Hepatocyte (in vitro differentiated cells): Measurements from ENCODE around the gene KIRREL3. TPM values are rescaled to one million over a fixed set of nuclear protein-coding genes. Genes with fewer than 3 reads are reported as not detected.

ENCODE experiments used
- DNase-seq: peaks from one replicate; pipeline ENCODE4 v3.0.0-alpha.2; 2016; ENCODE audit warnings: low spot score
- H2AFZ ChIP-seq: fragments of 200-600 bp; sonication (generic); 2 replicates; pipeline ENCODE4 v1.6.0; 2016; ENCODE audit warnings: antibody characterized with exemption, mild to moderate bottlenecking
- H3K27ac ChIP-seq: fragments of 200-600 bp; sonication (generic); 2 replicates; pipeline ENCODE4 v1.5.1; 2016; ENCODE audit warnings: mild to moderate bottlenecking
- H3K27me3 ChIP-seq: fragments of 200-600 bp; sonication (generic); 2 replicates; pipeline ENCODE4 v1.6.1; 2016
- H3K36me3 ChIP-seq: fragments of 200-600 bp; sonication (generic); replicated peaks from 2 replicates; pipeline ENCODE4 v1.5.1; 2016; ENCODE audit warnings: low read depth; ENCODE audit not compliant: insufficient read depth
- H3K4me1 ChIP-seq: fragments of 200-600 bp; sonication (generic); 2 replicates; pipeline ENCODE4 v1.5.1; 2016; ENCODE audit warnings: mild to moderate bottlenecking, moderate library complexity; ENCODE audit not compliant: insufficient read depth
- H3K4me2 ChIP-seq: fragments of 200-600 bp; sonication (generic); 2 replicates; pipeline ENCODE4 v1.6.0; 2016
- H3K4me3 ChIP-seq: fragments of 200-600 bp; sonication (generic); 2 replicates; pipeline ENCODE4 v1.5.1; 2016; ENCODE audit warnings: mild to moderate bottlenecking
- H3K79me2 ChIP-seq: fragments of 200-600 bp; sonication (generic); 2 replicates; pipeline ENCODE4 v1.6.0; 2017; ENCODE audit warnings: mild to moderate bottlenecking
- H3K9me2 ChIP-seq: fragments of 200-600 bp; sonication (generic); replicated peaks from 2 replicates; pipeline ENCODE4 v1.6.0; 2017; ENCODE audit warnings: mild to moderate bottlenecking; ENCODE audit not compliant: insufficient read depth
- H3K9me3 ChIP-seq: fragments of 200-600 bp; sonication (generic); 2 replicates; pipeline ENCODE4 v1.5.1; 2016; ENCODE audit warnings: low read depth, mild to moderate bottlenecking
- H4K20me1 ChIP-seq: fragments of 200-600 bp; sonication (generic); 2 replicates; pipeline ENCODE4 v1.6.0; 2016; ENCODE audit warnings: mild to moderate bottlenecking; ENCODE audit not compliant: insufficient read depth, poor library complexity, severe bottlenecking
- EZH2 ChIP-seq: fragments of 200-600 bp; sonication (generic); IDR thresholded peaks from 2 replicates; pipeline ENCODE4 v1.6.1; 2016; ENCODE audit warnings: antibody characterized with exemption, mild to moderate bottlenecking, borderline replicate concordance
- EZH2phosphoT487 ChIP-seq: fragments of 200-600 bp; sonication (generic); IDR thresholded peaks from one replicate; pipeline ENCODE4 v1.6.1; 2018; ENCODE audit warnings: antibody characterized with exemption, mild to moderate bottlenecking, low read depth, moderate library complexity; ENCODE audit not compliant: unreplicated experiment, severe bottlenecking
- WGBS: methylation state at CpG from one replicate; pipeline ENCODE4 v1.1.6; 2016; ENCODE audit warnings: low lambda C conversion rate; ENCODE audit errors: missing lambda C conversion rate; 5-methylcytosine and 5-hydroxymethylcytosine counted together
- polyA plus RNA-seq: library from polyadenylated mRNA; unstranded; fragments of >200 nt; fragmentation: Nextera tagmentation; extraction: Ambion mirVana; gene quantifications from 2 replicates; pipeline ENCODE4 v1.2.1, GENCODE V29; 2016
- total RNA-seq: library from RNA; depleted of rRNA; stranded (reverse); fragments of >200 nt; gene quantifications from 2 replicates; pipeline ENCODE4 v1.2.3, GENCODE V29; 2014
- TF ChIP-seq, protein P1 (sequence below): fragments of 200-600 bp; sonication (generic); IDR thresholded peaks from 2 replicates; pipeline ENCODE4 v1.5.1; 2016; ENCODE audit warnings: antibody characterized with exemption, mild to moderate bottlenecking; ENCODE audit not compliant: poor library complexity

KIRREL3 gene
- total and polyA plus RNA-seq, 2 experiments from 2014 or later: 0.33 to 0.86 TPM

DNA sequence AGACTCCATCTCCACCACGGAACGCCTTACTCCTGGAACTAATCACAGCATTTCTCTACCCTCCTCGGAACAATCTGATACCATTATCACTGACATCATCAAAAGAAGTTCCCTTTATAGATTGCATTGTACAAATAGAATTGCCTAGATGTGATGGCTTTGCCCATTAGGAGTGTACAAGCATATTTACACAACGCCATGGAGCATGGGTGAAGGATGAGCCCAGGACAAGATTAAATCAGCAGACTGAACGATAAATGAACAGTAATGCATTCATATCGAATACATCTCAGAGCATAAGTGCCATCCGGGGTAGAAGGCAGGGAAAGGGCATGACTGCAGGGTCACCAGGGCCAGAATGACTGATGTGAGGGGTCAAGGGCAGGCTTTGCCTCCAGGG, 57.3 kb downstream of the KIRREL3 start:
- TF ChIP-seq EZH2phosphoT487 (no peak), EZH2 (no peak)
- TF ChIP-seq, protein P1, sequence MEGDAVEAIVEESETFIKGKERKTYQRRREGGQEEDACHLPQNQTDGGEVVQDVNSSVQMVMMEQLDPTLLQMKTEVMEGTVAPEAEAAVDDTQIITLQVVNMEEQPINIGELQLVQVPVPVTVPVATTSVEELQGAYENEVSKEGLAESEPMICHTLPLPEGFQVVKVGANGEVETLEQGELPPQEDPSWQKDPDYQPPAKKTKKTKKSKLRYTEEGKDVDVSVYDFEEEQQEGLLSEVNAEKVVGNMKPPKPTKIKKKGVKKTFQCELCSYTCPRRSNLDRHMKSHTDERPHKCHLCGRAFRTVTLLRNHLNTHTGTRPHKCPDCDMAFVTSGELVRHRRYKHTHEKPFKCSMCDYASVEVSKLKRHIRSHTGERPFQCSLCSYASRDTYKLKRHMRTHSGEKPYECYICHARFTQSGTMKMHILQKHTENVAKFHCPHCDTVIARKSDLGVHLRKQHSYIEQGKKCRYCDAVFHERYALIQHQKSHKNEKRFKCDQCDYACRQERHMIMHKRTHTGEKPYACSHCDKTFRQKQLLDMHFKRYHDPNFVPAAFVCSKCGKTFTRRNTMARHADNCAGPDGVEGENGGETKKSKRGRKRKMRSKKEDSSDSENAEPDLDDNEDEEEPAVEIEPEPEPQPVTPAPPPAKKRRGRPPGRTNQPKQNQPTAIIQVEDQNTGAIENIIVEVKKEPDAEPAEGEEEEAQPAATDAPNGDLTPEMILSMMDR: no peak
- H2AFZ ChIP-seq: no peak overlapping the region
- H3K9me2 ChIP-seq: no peaks in the 10 kb centered on the region
- no peaks in the 10 kb centered on the region for H3K79me2 ChIP-seq
- no peak overlapping the region for H3K27ac ChIP-seq
- H4K20me1 ChIP-seq: no peaks in the 10 kb centered on the region
- H3K4me1 ChIP-seq: no peaks in the 10 kb centered on the region
- 90% methylated on average over 7 of the region's 7 CpGs for WGBS
- no peaks in the 10 kb centered on the region for H3K9me3 ChIP-seq
- no peak overlapping the region for H3K4me3 ChIP-seq
- DNase-seq: no peak
- peaks cover 13% of the 10 kb centered on the region for H3K27me3 ChIP-seq
- H3K4me2 ChIP-seq: no peak overlapping the region
- H3K36me3 ChIP-seq: no peaks in the 10 kb centered on the region

DNA sequence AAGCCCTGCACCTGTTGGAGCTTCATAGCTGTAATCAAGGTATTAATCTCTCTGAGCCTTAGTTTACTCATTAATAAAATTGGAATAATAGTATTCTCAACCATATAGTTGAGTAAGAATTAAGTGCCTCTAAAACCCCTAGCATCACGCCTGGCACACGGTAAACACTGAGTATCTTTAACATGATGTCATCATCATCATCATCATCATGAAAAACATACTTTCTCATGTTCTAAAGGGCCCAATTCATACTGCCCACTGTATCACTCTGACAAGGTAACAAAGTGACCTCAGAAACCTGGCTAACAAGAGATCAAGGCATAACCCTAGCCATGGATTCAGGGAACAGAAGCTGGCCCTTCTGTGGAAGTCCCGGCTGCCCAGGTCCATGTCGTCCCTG, 58.4 kb downstream of the KIRREL3 start:
- H3K4me1 ChIP-seq: no peaks in the 10 kb centered on the region
- no peaks in the 10 kb centered on the region for H3K9me3 ChIP-seq
- H3K36me3 ChIP-seq: no peaks in the 10 kb centered on the region
- H3K27ac ChIP-seq: no peak overlapping the region
- no peaks in the 10 kb centered on the region for H4K20me1 ChIP-seq
- H3K27me3 ChIP-seq: peaks cover 8% of the 10 kb centered on the region
- H2AFZ ChIP-seq: no peak overlapping the region
- no peaks in the 10 kb centered on the region for H3K9me2 ChIP-seq
- WGBS: 91% methylated on average over 4 of the region's 4 CpGs
- no peak for DNase-seq
- TF ChIP-seq, protein P1: no peak
- no peak for TF ChIP-seq EZH2phosphoT487
- TF ChIP-seq EZH2: no peak
- H3K4me2 ChIP-seq: no peak overlapping the region
- H3K79me2 ChIP-seq: no peaks in the 10 kb centered on the region
- H3K4me3 ChIP-seq: no peak overlapping the region

GRCh38 chr11:126939552-126939951, 61.0 kb downstream of the KIRREL3 start:
- Histone ChIP-seq H3K27me3 (peaks cover 6% of the 10 kb centered on the region), H3K36me3 (no peaks in the 10 kb centered on the region), H3K9me3 (no peaks in the 10 kb centered on the region), H3K27ac (no peak overlapping the region), H3K4me3 (no peak overlapping the region), H3K4me2 (no peak overlapping the region), H3K4me1 (no peaks in the 10 kb centered on the region), H3K9me2 (no peaks in the 10 kb centered on the region), H3K79me2 (no peaks in the 10 kb centered on the region), H2AFZ (no peak overlapping the region), H4K20me1 (no peaks in the 10 kb centered on the region)
- WGBS: 64% methylated on average over 2 of the region's 2 CpGs
- no peak for DNase-seq
- TF ChIP-seq EZH2: no peak

DNA sequence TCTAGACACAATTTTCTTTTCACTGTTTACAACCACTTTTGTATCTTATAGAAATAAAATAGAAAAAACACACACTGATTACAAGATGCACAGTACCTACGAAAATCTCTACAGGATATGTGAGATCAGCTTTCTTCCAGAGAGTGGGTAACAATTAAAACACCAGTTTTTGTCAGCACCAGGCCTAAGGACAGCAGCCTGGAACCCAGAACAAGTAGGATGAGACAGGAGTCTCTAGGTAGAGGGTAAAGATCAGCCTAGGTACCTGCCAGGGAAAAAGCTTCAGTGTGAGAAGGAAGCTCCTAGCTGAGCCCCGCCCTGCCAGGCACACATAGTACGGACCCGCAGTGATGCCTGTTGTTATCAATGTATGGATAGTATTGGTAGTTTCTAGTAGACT, 61.9 kb downstream of the KIRREL3 start:
- WGBS: 75% methylated on average over 4 of the region's 4 CpGs
- Histone ChIP-seq H3K4me3 (no peak overlapping the region), H3K36me3 (no peaks in the 10 kb centered on the region), H3K27ac (no peak overlapping the region), H3K9me3 (no peaks in the 10 kb centered on the region), H3K4me2 (no peak overlapping the region), H3K27me3 (peaks cover 6% of the 10 kb centered on the region), H3K79me2 (no peaks in the 10 kb centered on the region), H3K9me2 (no peaks in the 10 kb centered on the region), H2AFZ (no peak overlapping the region), H3K4me1 (no peaks in the 10 kb centered on the region), H4K20me1 (no peaks in the 10 kb centered on the region)
- TF ChIP-seq EZH2phosphoT487: no peak
- DNase-seq: no peak
